GM21360 (cell line): ENCODE measurements around the gene DMC1.

ENCODE experiments used
- ATAC-seq: cut with Tn5 transposase; IDR thresholded peaks from one replicate; pipeline ENCODE4 v1.9.1; 2021; ENCODE audit warnings: mild to moderate bottlenecking, moderate library complexity; ENCODE audit not compliant: unreplicated experiment

The DMC1 gene

GRCh38 chr22:38567531-38568285 is 2.3 kb downstream of the DMC1 start:
- ATAC-seq = no peak

GRCh38 chr22:38566726-38567504 is 3.1 kb downstream of the DMC1 start:
- no peak for ATAC-seq

- ATAC-seq = no peak
These were observed 4.5 kb downstream of the DMC1 start for GRCh38 chr22:38565441-38565840.

- ATAC-seq = no peak
These were observed 5.3 kb downstream of the DMC1 start for GRCh38 chr22:38564669-38565068.

- no peak for ATAC-seq
These were observed 15.7 kb downstream of the DMC1 start for GRCh38 chr22:38554281-38554680.

- no peak for ATAC-seq
These were observed 20.7 kb downstream of the DMC1 start for GRCh38 chr22:38549101-38549894.

GRCh38 chr22:38540701-38541100 is 29.3 kb downstream of the DMC1 start:
- no peak for ATAC-seq

- ATAC-seq = no peak
These were observed 38.6 kb downstream of the DMC1 start for GRCh38 chr22:38531251-38531938.

- no peak for ATAC-seq
These were observed 45.6 kb downstream of the DMC1 start for GRCh38 chr22:38524429-38524828.

GRCh38 chr22:38523479-38523878 is 46.5 kb downstream of the DMC1 start:
- no peak for ATAC-seq

GRCh38 chr22:38523029-38523428 is 47.0 kb downstream of the DMC1 start:
- no peak for ATAC-seq

- no peak for ATAC-seq
These were observed 50.3 kb downstream of the DMC1 start for GRCh38 chr22:38519453-38520250.

GRCh38 chr22:38518620-38519019 is 51.4 kb downstream of the DMC1 start:
- no peak for ATAC-seq

GRCh38 chr22:38513063-38513462 is 56.9 kb downstream of the DMC1 start:
- ATAC-seq = no peak

- no peak for ATAC-seq
These were observed 59.5 kb downstream of the DMC1 start for GRCh38 chr22:38510416-38510970.

GRCh38 chr22:38506118-38506962 is 63.6 kb downstream of the DMC1 start, which contains the start of gene DDX17:
Gene DDX17 (minus strand): TSS chr22:38506311.
- ATAC-seq = peak; percentile 79

GRCh38 chr22:38505541-38506117 is 64.4 kb downstream of the DMC1 start:
- ATAC-seq = peak; percentile 31

GRCh38 chr22:38504731-38505540 is 65.0 kb downstream of the DMC1 start:
- ATAC-seq = no peak
